ENCODE measurements around the gene RING1.

Gene RING1

GRCh38 chr6:33201935-33202334 is 6.4 kb upstream of the RING1 start:
- no peaks in the 10 kb centered on the region for H3K27me3 ChIP-seq (ENCODE audit: insufficient read depth, poor library complexity, severe bottlenecking)
- no peak for DNase-seq (ENCODE audit: low read depth in 1 of 2, low spot score in 1 of 2)
- no peak overlapping the region; the same call in 1 of the 2 replicates for H3K27ac ChIP-seq (replicated peaks)
- peak overlapping the region; percentile 68 for H3K4me3 ChIP-seq (replicated peaks; ENCODE audit: insufficient read depth, low read length)
- TF ChIP-seq SPI1 (IDR thresholded peaks at IDR 0.05; ENCODE audit: borderline replicate concordance, low read depth), result no peak

- Histone ChIP-seq H3K4me3 (replicated peaks; ENCODE audit: insufficient read depth, low read length) (no peak overlapping the region), H3K27me3 (ENCODE audit: insufficient read depth, poor library complexity, severe bottlenecking) (no peaks in the 10 kb centered on the region), H3K27ac (replicated peaks) (no peak overlapping the region)
- DNase-seq (ENCODE audit: low read depth in 1 of 2, low spot score in 1 of 2), result no peak
- TF ChIP-seq CTCF (IDR thresholded peaks at IDR 0.05; ENCODE audit: insufficient read depth, low read length), result no peak
- no peak for TF ChIP-seq GABPA (IDR thresholded peaks at IDR 0.05; ENCODE audit: low read depth)
- no peak for TF ChIP-seq SPI1 (IDR thresholded peaks at IDR 0.05; ENCODE audit: borderline replicate concordance, low read depth)
- TF ChIP-seq POLR2AphosphoS5 (IDR thresholded peaks at IDR 0.05; ENCODE audit: low read depth), result no peak
- no peak for TF ChIP-seq REST (IDR thresholded peaks at IDR 0.05; ENCODE audit: insufficient replicate concordance, low read depth)
These were observed 5.5 kb upstream of the RING1 start for GRCh38 chr6:33202799-33203198.

- no peak overlapping the region for H3K4me3 ChIP-seq (replicated peaks; ENCODE audit: insufficient read depth, low read length)
- no peak for DNase-seq (ENCODE audit: low read depth in 1 of 2, low spot score in 1 of 2)
- H3K27me3 ChIP-seq (ENCODE audit: insufficient read depth, poor library complexity, severe bottlenecking), result no peaks in the 10 kb centered on the region
- TF ChIP-seq GABPA (IDR thresholded peaks at IDR 0.05; ENCODE audit: low read depth) (no peak), REST (IDR thresholded peaks at IDR 0.05; ENCODE audit: insufficient replicate concordance, low read depth) (no peak), CTCF (IDR thresholded peaks at IDR 0.05; ENCODE audit: insufficient read depth, low read length) (no peak), SPI1 (IDR thresholded peaks at IDR 0.05; ENCODE audit: borderline replicate concordance, low read depth) (no peak), POLR2AphosphoS5 (IDR thresholded peaks at IDR 0.05; ENCODE audit: low read depth) (no peak)
- H3K27ac ChIP-seq (replicated peaks), result no peak overlapping the region
These were observed 4.7 kb upstream of the RING1 start for GRCh38 chr6:33203443-33204164.

GRCh38 chr6:33204165-33204414 is 4.2 kb upstream of the RING1 start:
- Histone ChIP-seq H3K27ac (replicated peaks) (no peak overlapping the region), H3K27me3 (ENCODE audit: insufficient read depth, poor library complexity, severe bottlenecking) (no peaks in the 10 kb centered on the region), H3K4me3 (replicated peaks; ENCODE audit: insufficient read depth, low read length) (no peak overlapping the region)
- no peak for DNase-seq (ENCODE audit: low read depth in 1 of 2, low spot score in 1 of 2)
- TF ChIP-seq GABPA (IDR thresholded peaks at IDR 0.05; ENCODE audit: low read depth), result no peak

Data from HL-60 (cell line).